IMR-90 (cell line): ENCODE measurements around the gene CDC25A. TPM values are rescaled to one million over a fixed set of nuclear protein-coding genes. Genes with fewer than 3 reads are reported as not detected.
A peak's percentile ranks its signal among the peaks of the same experiment; 100 is the strongest.

Source experiments
- ATAC-seq: fragments of 200-7000 bp; cut with Tn5 transposase; 2 replicates; pipeline ENCODE4 v1.9.1; 2020; ENCODE audit warnings: low read depth, mild to moderate bottlenecking, moderate library complexity
- BruUV-seq: library from RNA; stranded (reverse); fragments of 400-500 nt; replicated peaks from 2 replicates; lab custom pipeline; 2021; lab: Mats Ljungman, UMichigan
- CTCF ChIA-PET: fragments of 300-600 bp; formaldehyde crosslinking; extraction: SDS; loops from one replicate; lab custom pipeline; 2021; ENCODE audit warnings: antibody characterized with exemption; lab: Yijun Ruan, JAX
- POLR2A ChIA-PET: fragments of 300-600 bp; sonication (Branson Sonifier 250); formaldehyde crosslinking; loops from one replicate; lab custom pipeline; 2022; ENCODE audit warnings: antibody characterized with exemption; ENCODE audit not compliant: unreplicated experiment; lab: Charles Lee
- DNase-seq: peaks from one replicate; pipeline ENCODE4 v3.0.0; 2013
- H2AFZ ChIP-seq: replicated peaks from 2 replicates; pipeline ENCODE3; 2013; ENCODE audit warnings: low read length, mild to moderate bottlenecking; ENCODE audit not compliant: poor library complexity
- H2AK5ac ChIP-seq: 2 replicates; pipeline ENCODE4 v1.6.1; 2013; ENCODE audit warnings: low read depth, low read length, inconsistent platforms
- H2AK9ac ChIP-seq: replicated peaks from 2 replicates; pipeline ENCODE3; 2013; ENCODE audit warnings: mild to moderate bottlenecking, low read depth, low read length, moderate library complexity; ENCODE audit not compliant: poor library complexity
- H2BK120ac ChIP-seq: 2 replicates; pipeline ENCODE4 v1.6.1; 2013; ENCODE audit warnings: low read depth, low read length, inconsistent platforms
- H2BK15ac ChIP-seq: 3 replicates; pipeline ENCODE4 v1.6.1; 2013; ENCODE audit warnings: low read depth, low read length, inconsistent platforms
- H2BK20ac ChIP-seq: 2 replicates; pipeline ENCODE4 v1.6.1; 2013; ENCODE audit warnings: low read depth, mild to moderate bottlenecking, inconsistent platforms, low read length, moderate library complexity
- H2BK5ac ChIP-seq: 2 replicates; pipeline ENCODE4 v1.6.1; 2013; ENCODE audit warnings: mild to moderate bottlenecking, low read depth, low read length, inconsistent platforms; ENCODE audit not compliant: poor library complexity, severe bottlenecking
- H3K14ac ChIP-seq: replicated peaks from 2 replicates; pipeline ENCODE4 v1.6.1; 2013; ENCODE audit warnings: low read depth, low read length, inconsistent platforms
- H3K18ac ChIP-seq: 2 replicates; pipeline ENCODE4 v1.6.1; 2013; ENCODE audit warnings: low read depth, low read length, control low read depth
- H3K23ac ChIP-seq: 2 replicates; pipeline ENCODE4 v1.6.1; 2013; ENCODE audit warnings: low read depth, low read length, inconsistent platforms
- H3K27ac ChIP-seq: 2 replicates; pipeline ENCODE4 v1.5.1; 2013; ENCODE audit warnings: mild to moderate bottlenecking, control low read depth, low read length; ENCODE audit not compliant: insufficient read depth
- H3K27me3 ChIP-seq: 2 replicates; pipeline ENCODE4 v1.6.1; 2013; ENCODE audit warnings: low read length; ENCODE audit not compliant: control insufficient read depth, insufficient read depth
- H3K36me3 ChIP-seq: 2 replicates; pipeline ENCODE4 v1.6.1; 2013; ENCODE audit warnings: low read length, mixed read lengths; ENCODE audit not compliant: control insufficient read depth, insufficient read depth
- H3K4ac ChIP-seq: 2 replicates; pipeline ENCODE4 v1.6.1; 2013; ENCODE audit warnings: low read depth, low read length, inconsistent platforms
- H3K4me1 ChIP-seq: 2 replicates; pipeline ENCODE4 v1.6.1; 2013; ENCODE audit warnings: low read length, mixed read lengths; ENCODE audit not compliant: control insufficient read depth, insufficient read depth
- H3K4me2 ChIP-seq: 2 replicates; pipeline ENCODE4 v1.6.1; 2013; ENCODE audit warnings: low read depth, mild to moderate bottlenecking, control low read depth, low read length, moderate library complexity
- H3K4me3 ChIP-seq: 2 replicates; pipeline ENCODE4 v1.5.1; 2013; ENCODE audit warnings: low read depth, mild to moderate bottlenecking, control low read depth, low read length, moderate library complexity; ENCODE audit not compliant: insufficient read depth
- H3K56ac ChIP-seq: 2 replicates; pipeline ENCODE4 v1.6.1; 2013; ENCODE audit warnings: low read length, inconsistent platforms; ENCODE audit not compliant: insufficient read depth; ENCODE audit errors: extremely low read depth
- H3K79me1 ChIP-seq, 2 experiments: 2 replicates each; pipeline ENCODE4 v1.6.1; 2013; ENCODE audit warnings: low read length in 2 of 2, inconsistent platforms in 1 of 2, low read depth in 1 of 2
- H3K9ac ChIP-seq: 2 replicates; pipeline ENCODE4 v1.6.1; 2013; ENCODE audit warnings: low read depth, low read length, control low read depth
- H3K9me1 ChIP-seq: 2 replicates; pipeline ENCODE4 v1.6.1; 2013; ENCODE audit warnings: low read length, inconsistent platforms; ENCODE audit not compliant: insufficient read depth
- H3K9me3 ChIP-seq: 2 replicates; pipeline ENCODE4 v1.6.1; 2013; ENCODE audit warnings: low read length; ENCODE audit not compliant: control insufficient read depth, insufficient read depth
- H4K20me1 ChIP-seq: 2 replicates; pipeline ENCODE4 v1.6.1; 2013; ENCODE audit warnings: low read length, inconsistent platforms; ENCODE audit not compliant: insufficient read depth
- H4K5ac ChIP-seq: 2 replicates; pipeline ENCODE4 v1.6.1; 2013; ENCODE audit warnings: mild to moderate bottlenecking, low read depth, low read length, control low read depth
- H4K8ac ChIP-seq, 2 experiments: 2 replicates each; pipeline ENCODE4 v1.6.1; 2013; ENCODE audit warnings: low read depth in 2 of 2, low read length in 2 of 2, control low read depth in 1 of 2, inconsistent platforms in 1 of 2
- H4K91ac ChIP-seq: 2 replicates; pipeline ENCODE4 v1.6.1; 2013; ENCODE audit warnings: low read depth, low read length, inconsistent platforms; ENCODE audit not compliant: insufficient read depth
- CTCF ChIP-seq: conservative IDR thresholded peaks from 2 replicates; pipeline ENCODE4 v1.5.1; 2012; ENCODE audit warnings: mild to moderate bottlenecking, low read depth, low read length, improper control_type of control experiment
- RAD21 ChIP-seq: IDR thresholded peaks from 2 replicates; pipeline ENCODE4 v1.6.1; 2012; ENCODE audit warnings: low read length, improper control_type of control experiment
- RCOR1 ChIP-seq: IDR thresholded peaks from 2 replicates; pipeline ENCODE4 v1.6.1; 2012; ENCODE audit warnings: mild to moderate bottlenecking, low read length, improper control_type of control experiment; ENCODE audit not compliant: insufficient replicate concordance
- SMC3 ChIP-seq: fragments of 150-350 bp; IDR thresholded peaks from 2 replicates; pipeline ENCODE4 v1.6.1; 2016; ENCODE audit warnings: low read depth, mild to moderate bottlenecking, antibody characterized with exemption, low read length, moderate library complexity
- whole genome bisulfite sequencing, 2 experiments: methylation state at CpG; one replicate each; pipeline versions ENCODE4 v1.1.5 to v1.1.7; 2013; ENCODE audit warnings: missing lambda C conversion rate in 2 of 2; ENCODE audit not compliant: insufficient read length in 1 of 2; ENCODE audit errors: extremely low coverage in 2 of 2; 5-methylcytosine and 5-hydroxymethylcytosine counted together
- dilution Hi-C: fragments of 300-500 bp; cut with HindIII; formaldehyde crosslinking; loops from one replicate; pipeline ENCODE4 v1.14.3; 2018; ENCODE audit warnings: low sequenced_read_pairs; ENCODE audit not compliant: unreplicated experiment
- in situ Hi-C: fragments of 300-500 bp; cut with MboI; formaldehyde crosslinking; loops from 3 replicates; pipeline ENCODE4 v1.14.3; 2019; ENCODE audit warnings: low sequenced_read_pairs, inconsistent platforms, mixed read lengths
- intact Hi-C: fragments of 100-400 bp; cut with micrococcal nuclease; formaldehyde crosslinking; loops from 2 replicates; pipeline ENCODE4 v1.10.0; 2022
- polyA plus RNA-seq, 3 experiments: library from polyadenylated mRNA; depleted of rRNA; stranded (reverse); fragments of >200 nt; gene quantifications; 2 replicates each; pipeline ENCODE4 v1.2.3, GENCODE V29; 2012; ENCODE audit warnings: low replicate concordance in 1 of 3
- total RNA-seq: library from RNA; depleted of rRNA; stranded (reverse); fragments of >200 nt; gene quantifications from 2 replicates; pipeline ENCODE4 v1.2.3, GENCODE V29; 2012

Gene CDC25A
- total and polyA plus RNA-seq, 2 of the 4 experiments (the other 2 are of a cell fraction) = 4.2 to 10.6 TPM

DNA sequence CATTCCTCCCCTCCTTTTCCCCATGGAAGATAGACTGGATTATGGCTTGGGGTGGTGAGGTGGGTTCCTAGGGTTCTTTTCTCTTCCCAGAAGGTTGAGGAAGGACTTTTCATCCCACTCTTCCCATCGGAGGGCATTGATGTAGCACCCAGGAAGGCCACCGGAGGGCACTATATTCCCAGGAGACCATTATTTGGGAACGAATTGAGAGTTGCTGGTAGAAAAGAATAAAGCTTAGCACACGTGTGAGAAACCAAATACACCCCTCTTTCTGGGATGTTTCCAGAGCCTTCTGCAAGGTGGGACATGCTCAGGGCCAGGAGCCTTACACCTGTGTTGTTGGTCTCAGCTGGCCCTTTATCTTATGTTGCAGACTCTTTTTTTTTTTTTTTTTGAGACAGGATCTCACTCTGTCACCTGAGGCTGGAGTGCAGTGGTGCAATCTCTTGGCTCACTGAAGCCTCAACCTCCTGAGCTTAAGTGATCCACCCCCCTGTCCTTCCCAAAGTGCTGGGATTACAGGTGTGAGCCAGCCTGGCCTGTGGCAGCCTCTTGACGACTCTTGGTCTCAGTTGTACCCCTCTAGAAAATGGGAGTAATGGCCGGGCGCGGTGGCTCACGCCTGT is 6.3 kb upstream of the CDC25A start:
- Histone ChIP-seq H2BK120ac (no peak overlapping the region), H3K9me1 (no peaks in the 10 kb centered on the region), H2AK5ac (no peak overlapping the region), H4K5ac (no peak overlapping the region), H3K14ac (no peak overlapping the region), H3K27ac (no peak overlapping the region), H2AFZ (peak overlapping the region; percentile 19), H2BK15ac (no peak overlapping the region), H3K4me1 (no peaks in the 10 kb centered on the region), H3K79me1 (no peaks in the 10 kb centered on the region), H2BK20ac (no peak overlapping the region), H3K18ac (no peak overlapping the region), H2AK9ac (peak overlapping the region; percentile 20), H3K56ac (no peak overlapping the region), H3K9ac (no peak overlapping the region), H3K4me2 (no peak overlapping the region), H2BK5ac (no peak overlapping the region), H3K9me3 (no peaks in the 10 kb centered on the region), H4K91ac (no peak overlapping the region), H3K23ac (no peak overlapping the region), H3K4me3 (no peak overlapping the region), H4K8ac (no peak overlapping the region), H4K20me1 (no peaks in the 10 kb centered on the region), H3K36me3 (no peaks in the 10 kb centered on the region), H3K4ac (no peak overlapping the region), H3K27me3 (peaks cover 7% of the 10 kb centered on the region)
- no TSS peak for BruUV-seq
- ChIA-PET CTCF (interaction anchor here (0.6 to 2.3 kb wide), 5 partner anchors 10 to 242 kb away, joined by 3 to 23 read pairs (median 3); no protein-coding TSS in a partner anchor), POLR2A (interaction anchor here (0.6 kb wide), 1 partner anchor 351 kb away, joined by 3 read pairs; no protein-coding TSS in a partner anchor)
- intact Hi-C loops (loop anchor here (1.0 to 5.0 kb wide), 2 partner anchors 242 to 353 kb away; no protein-coding TSS in a partner anchor), in situ Hi-C loops (no loop called here), dilution Hi-C loops (no loop called here)
- DNase-seq (peak; percentile 51), ATAC-seq (peak; percentile 94)
- no CpG with 5 or more reads among the region's 9 CpGs for WGBS, 2 experiments
- TF ChIP-seq RAD21 (peak; percentile 79), CTCF (peak; percentile 82), RCOR1 (no peak), SMC3 (peak; percentile 59)
